GM20000 (cell line): ENCODE results near the gene TMEM203.

Experiments
- DNase-seq: peaks from one replicate; pipeline ENCODE4 v3.0.0; 2012; ENCODE audit warnings: low spot score
- TF ChIP-seq, protein P1 (sequence below): IDR thresholded peaks from 2 replicates; pipeline ENCODE4 v1.5.1; 2012; ENCODE audit warnings: mild to moderate bottlenecking, control low read depth; ENCODE audit errors: extremely low read depth, missing control alignments

The TMEM203 gene

DNA sequence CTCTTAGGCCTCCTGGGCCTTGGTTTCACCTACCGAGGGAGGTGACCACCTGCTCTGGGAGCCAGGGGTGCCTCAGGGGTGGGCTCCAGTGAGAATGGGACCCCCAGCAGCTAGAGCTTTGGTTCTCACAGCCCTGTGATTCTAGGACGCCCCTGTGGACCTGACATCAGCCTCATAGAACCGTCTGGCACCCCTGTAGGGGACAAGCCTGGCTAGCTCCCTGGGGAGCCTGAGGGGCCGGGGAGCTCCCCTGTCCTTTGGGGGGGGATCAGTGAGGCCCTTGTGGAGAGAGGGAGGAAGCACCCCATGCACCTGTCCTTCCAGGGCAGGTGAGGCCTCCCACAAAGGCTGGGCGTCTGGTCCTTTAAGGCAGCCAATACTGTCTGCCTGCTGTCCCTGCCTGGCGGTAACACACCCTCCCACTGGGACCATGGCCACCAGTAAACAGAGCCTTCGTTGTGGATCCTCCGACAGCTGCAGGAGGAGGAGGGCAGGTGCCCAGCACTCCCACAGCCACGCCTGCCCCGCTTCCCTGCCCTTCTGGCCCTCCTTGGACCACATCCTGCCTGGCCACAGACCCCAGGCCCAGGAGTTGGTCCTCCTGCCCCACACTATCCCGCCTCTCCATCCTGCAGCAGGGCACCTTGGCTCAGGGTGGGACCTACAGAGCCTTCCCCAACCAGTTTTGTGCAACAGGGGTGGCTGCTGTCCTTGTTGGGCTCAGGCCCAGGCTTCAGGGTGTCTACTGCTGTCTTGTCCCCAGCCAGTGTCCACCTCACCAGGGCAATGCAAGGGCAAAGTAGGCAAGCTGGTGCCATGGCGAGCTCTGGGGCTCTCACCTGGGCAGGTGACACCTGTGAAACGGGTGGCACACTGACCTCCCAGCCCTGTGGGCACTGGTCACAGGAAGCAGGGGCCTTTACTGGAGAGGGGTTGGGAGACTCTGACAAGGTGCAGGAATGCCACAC is 32.6 kb upstream of the TMEM203 start:
- no peak for DNase-seq
- TF ChIP-seq, protein P1, sequence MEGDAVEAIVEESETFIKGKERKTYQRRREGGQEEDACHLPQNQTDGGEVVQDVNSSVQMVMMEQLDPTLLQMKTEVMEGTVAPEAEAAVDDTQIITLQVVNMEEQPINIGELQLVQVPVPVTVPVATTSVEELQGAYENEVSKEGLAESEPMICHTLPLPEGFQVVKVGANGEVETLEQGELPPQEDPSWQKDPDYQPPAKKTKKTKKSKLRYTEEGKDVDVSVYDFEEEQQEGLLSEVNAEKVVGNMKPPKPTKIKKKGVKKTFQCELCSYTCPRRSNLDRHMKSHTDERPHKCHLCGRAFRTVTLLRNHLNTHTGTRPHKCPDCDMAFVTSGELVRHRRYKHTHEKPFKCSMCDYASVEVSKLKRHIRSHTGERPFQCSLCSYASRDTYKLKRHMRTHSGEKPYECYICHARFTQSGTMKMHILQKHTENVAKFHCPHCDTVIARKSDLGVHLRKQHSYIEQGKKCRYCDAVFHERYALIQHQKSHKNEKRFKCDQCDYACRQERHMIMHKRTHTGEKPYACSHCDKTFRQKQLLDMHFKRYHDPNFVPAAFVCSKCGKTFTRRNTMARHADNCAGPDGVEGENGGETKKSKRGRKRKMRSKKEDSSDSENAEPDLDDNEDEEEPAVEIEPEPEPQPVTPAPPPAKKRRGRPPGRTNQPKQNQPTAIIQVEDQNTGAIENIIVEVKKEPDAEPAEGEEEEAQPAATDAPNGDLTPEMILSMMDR = no peak

DNA sequence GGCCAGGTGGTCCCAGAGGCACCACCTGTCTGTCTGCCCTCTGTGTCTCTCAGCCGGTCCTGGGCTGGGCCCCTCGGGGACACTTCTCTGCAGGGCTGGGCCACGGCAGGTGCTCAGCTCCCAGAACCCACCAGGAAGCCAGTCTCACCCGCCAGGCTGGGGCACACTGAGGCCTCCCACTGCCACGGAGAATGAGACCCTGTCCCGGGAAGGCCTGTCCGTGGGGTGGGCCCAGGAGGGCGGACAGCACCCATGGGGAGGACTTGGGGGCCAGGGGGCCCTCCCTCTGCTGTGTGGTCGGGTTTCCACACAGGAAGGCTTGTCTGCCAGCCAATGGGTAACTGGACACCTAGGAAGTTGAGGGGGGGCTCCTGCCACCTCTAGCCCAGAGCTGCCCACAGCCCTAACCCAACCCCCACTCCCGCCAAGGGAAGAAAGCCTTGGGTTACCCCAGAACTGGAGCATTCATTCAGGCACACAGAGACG is 31.5 kb upstream of the TMEM203 start:
- TF ChIP-seq, protein P1 = no peak
- DNase-seq = no peak

DNA sequence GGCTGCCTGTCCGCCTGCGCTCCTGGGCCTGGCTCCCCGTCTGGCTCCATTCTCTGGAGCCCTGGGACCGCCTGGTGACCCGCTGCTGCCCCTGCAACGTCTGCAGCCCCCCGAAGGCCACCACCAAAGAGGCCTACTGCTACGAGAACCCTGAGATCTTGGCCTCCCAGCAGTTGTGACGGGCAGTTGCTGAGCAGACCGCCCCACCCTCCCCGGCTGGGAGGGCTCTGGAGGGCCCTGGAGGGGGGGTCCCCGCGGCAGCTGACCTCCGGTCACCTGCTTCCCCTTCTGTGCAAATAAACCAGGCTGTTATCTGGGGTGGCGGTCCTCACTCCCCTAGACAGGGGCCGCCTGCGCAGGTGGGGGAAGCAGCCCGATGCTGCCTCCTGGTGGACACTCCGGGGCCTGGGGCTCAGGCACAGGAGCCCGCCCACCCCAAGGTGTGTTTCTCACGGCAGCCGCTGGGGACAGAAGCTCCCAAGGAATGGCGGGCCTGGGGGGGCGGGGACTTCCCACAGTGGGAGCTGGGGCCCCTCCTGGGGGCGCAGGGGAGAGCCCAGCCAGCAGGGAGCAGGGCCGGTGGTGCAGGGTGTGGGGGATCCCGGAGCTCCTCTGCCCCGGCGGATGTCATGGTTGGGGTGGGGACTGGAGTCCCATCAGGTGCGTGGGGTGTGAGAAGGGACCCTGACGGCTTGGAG is 30.9 kb upstream of the TMEM203 start:
- TF ChIP-seq, protein P1 = peak; percentile 97
- DNase-seq = peak; percentile 98

DNA sequence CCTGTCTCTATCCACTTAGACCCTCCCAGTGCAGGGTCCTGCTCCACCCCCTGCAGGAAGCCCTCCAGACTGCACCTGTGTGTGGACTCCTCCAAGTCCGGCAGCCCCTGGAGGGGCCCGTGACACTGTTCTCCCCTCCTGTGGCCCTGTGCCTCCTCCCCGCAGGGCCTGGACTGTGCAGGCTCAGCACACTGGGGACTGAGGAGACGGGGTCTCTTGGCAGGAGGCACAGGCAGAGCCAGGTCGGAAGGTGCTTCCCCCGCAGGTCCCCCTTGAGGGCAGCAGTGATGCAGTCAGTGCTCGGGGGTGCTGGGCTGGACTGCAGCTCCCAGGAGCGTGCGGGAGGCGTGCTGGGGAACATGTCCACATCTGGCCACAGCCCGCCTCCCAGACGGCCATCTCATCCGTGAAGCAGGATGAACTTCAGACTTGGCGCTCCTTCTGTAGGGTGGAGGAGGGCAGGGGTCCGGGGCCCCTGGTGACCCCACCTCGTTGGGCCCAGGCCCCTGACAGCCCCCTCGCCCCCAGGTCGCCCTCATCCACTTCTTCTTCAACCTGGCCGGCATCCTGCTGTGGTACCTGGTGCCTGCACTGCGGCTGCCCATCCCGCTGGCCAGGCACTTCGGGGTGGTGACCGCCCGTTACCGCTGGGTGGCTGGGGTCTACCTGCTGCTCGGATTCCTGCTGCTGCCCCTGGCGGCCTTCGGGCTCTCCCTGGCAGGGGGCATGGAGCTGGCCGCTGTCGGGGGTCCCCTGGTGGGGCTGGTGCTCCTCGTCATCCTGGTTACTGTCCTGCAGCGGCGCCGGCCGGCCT is 30.2 kb upstream of the TMEM203 start:
- no peak for DNase-seq
- TF ChIP-seq, protein P1 = no peak

DNA sequence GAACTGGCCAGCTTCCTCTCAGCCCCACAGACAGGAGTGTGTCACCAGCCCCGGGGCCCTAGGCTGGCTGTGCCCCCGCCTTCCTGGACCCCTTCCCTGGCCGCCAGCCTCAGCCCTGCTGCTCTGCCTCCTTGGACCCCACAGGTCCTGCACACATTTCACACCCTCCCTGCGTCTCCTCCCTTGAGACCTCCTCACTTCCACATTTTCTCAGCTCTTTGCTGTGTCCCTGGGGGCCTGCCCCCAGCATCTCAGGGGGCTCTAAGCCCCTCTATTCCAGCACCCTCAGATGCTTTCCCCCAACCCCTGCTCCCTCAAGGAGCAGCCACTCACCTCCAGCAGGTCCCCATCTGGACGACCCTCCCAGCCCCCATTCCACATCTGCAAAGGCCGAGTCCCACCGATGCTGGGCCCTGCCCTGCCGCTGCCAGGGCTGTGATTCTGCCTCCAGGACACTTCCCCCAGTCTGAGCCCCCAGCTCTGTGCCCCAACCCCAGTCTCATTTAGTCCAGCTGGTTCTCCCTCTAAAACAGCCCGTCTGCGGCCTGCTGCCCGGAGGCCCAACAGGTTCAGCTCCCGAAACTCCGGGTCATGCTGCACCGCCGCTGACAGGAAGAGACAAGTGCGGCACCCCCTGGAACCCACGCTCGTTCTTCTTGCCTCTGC is 29.4 kb upstream of the TMEM203 start:
- TF ChIP-seq, protein P1 = no peak
- DNase-seq = no peak

DNA sequence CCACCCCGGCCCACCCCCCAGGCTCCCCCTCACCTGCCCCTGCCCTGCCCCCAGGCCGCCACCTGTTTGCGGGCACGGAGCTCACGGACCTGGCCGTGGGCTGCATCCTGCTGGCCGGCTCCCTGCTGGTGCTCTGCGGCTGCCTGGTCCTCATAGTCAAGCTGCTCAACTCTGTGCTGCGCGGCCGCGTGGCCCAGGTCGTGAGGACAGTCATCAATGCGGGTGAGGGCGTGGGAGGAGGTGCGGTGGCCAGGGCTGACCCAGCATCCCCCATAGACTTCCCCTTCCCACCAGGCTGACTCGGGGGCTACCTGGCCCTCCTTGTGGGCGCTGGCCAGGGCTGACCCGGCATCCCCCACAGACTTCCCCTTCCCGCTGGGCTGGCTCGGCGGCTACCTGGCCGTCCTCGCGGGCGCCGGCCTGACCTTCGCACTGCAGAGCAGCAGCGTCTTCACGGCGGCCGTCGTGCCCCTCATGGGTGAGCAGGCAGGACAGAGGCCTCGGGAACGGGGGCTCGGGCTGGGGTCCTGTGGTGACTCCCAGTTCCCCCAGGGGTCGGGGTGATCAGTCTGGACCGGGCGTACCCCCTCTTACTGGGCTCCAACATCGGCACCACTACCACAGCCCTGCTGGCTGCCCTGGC is 28.7 kb upstream of the TMEM203 start:
- TF ChIP-seq, protein P1 = no peak
- DNase-seq = no peak
